Hepatocyte (in vitro differentiated cells): ENCODE results near the gene FBXL7. TPM values are rescaled to one million over a fixed set of nuclear protein-coding genes. Genes with fewer than 3 reads are reported as not detected.

ENCODE experiments used
- DNase-seq: peaks from one replicate; pipeline ENCODE4 v3.0.0-alpha.2; 2016; ENCODE audit warnings: low spot score
- H2AFZ ChIP-seq: fragments of 200-600 bp; sonication (generic); 2 replicates; pipeline ENCODE4 v1.6.0; 2016; ENCODE audit warnings: antibody characterized with exemption, mild to moderate bottlenecking
- H3K27ac ChIP-seq: fragments of 200-600 bp; sonication (generic); 2 replicates; pipeline ENCODE4 v1.5.1; 2016; ENCODE audit warnings: mild to moderate bottlenecking
- H3K27me3 ChIP-seq: fragments of 200-600 bp; sonication (generic); 2 replicates; pipeline ENCODE4 v1.6.1; 2016
- H3K36me3 ChIP-seq: fragments of 200-600 bp; sonication (generic); replicated peaks from 2 replicates; pipeline ENCODE4 v1.5.1; 2016; ENCODE audit warnings: low read depth; ENCODE audit not compliant: insufficient read depth
- H3K4me1 ChIP-seq: fragments of 200-600 bp; sonication (generic); 2 replicates; pipeline ENCODE4 v1.5.1; 2016; ENCODE audit warnings: mild to moderate bottlenecking, moderate library complexity; ENCODE audit not compliant: insufficient read depth
- H3K4me2 ChIP-seq: fragments of 200-600 bp; sonication (generic); 2 replicates; pipeline ENCODE4 v1.6.0; 2016
- H3K4me3 ChIP-seq: fragments of 200-600 bp; sonication (generic); 2 replicates; pipeline ENCODE4 v1.5.1; 2016; ENCODE audit warnings: mild to moderate bottlenecking
- H3K79me2 ChIP-seq: fragments of 200-600 bp; sonication (generic); 2 replicates; pipeline ENCODE4 v1.6.0; 2017; ENCODE audit warnings: mild to moderate bottlenecking
- H3K9me2 ChIP-seq: fragments of 200-600 bp; sonication (generic); replicated peaks from 2 replicates; pipeline ENCODE4 v1.6.0; 2017; ENCODE audit warnings: mild to moderate bottlenecking; ENCODE audit not compliant: insufficient read depth
- H3K9me3 ChIP-seq: fragments of 200-600 bp; sonication (generic); 2 replicates; pipeline ENCODE4 v1.5.1; 2016; ENCODE audit warnings: low read depth, mild to moderate bottlenecking
- H4K20me1 ChIP-seq: fragments of 200-600 bp; sonication (generic); 2 replicates; pipeline ENCODE4 v1.6.0; 2016; ENCODE audit warnings: mild to moderate bottlenecking; ENCODE audit not compliant: insufficient read depth, poor library complexity, severe bottlenecking
- EZH2 ChIP-seq: fragments of 200-600 bp; sonication (generic); IDR thresholded peaks from 2 replicates; pipeline ENCODE4 v1.6.1; 2016; ENCODE audit warnings: antibody characterized with exemption, mild to moderate bottlenecking, borderline replicate concordance
- EZH2phosphoT487 ChIP-seq: fragments of 200-600 bp; sonication (generic); IDR thresholded peaks from one replicate; pipeline ENCODE4 v1.6.1; 2018; ENCODE audit warnings: antibody characterized with exemption, mild to moderate bottlenecking, low read depth, moderate library complexity; ENCODE audit not compliant: unreplicated experiment, severe bottlenecking
- WGBS: methylation state at CpG from one replicate; pipeline ENCODE4 v1.1.6; 2016; ENCODE audit warnings: low lambda C conversion rate; ENCODE audit errors: missing lambda C conversion rate; 5-methylcytosine and 5-hydroxymethylcytosine counted together
- polyA plus RNA-seq: library from polyadenylated mRNA; unstranded; fragments of >200 nt; fragmentation: Nextera tagmentation; extraction: Ambion mirVana; gene quantifications from 2 replicates; pipeline ENCODE4 v1.2.1, GENCODE V29; 2016
- total RNA-seq: library from RNA; depleted of rRNA; stranded (reverse); fragments of >200 nt; gene quantifications from 2 replicates; pipeline ENCODE4 v1.2.3, GENCODE V29; 2014
- TF ChIP-seq, protein P1 (sequence below): fragments of 200-600 bp; sonication (generic); IDR thresholded peaks from 2 replicates; pipeline ENCODE4 v1.5.1; 2016; ENCODE audit warnings: antibody characterized with exemption, mild to moderate bottlenecking; ENCODE audit not compliant: poor library complexity

FBXL7 gene
- total and polyA plus RNA-seq, 2 experiments from 2014 or later = 8.4 to 10.3 TPM

DNA sequence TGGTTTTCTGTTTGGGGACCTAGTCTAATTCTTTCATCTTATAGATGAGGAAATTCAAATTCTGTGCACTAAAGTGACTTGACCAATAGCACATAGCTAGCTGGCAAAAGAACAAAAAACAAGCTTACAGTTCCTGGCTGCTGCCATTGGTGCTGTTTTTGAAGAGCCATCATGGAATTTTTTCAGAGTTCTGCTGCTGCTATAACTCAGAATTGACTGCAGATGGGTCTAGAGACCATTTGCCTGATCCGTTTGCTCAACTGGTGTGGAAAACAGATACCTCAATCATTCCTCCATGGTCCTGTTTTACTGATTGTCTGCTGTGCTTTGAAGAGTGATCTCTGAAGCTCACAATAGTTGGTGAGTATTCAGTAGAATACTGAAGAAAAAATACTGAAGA, 15.2 kb downstream of the FBXL7 start:
- H3K4me1 ChIP-seq = no peaks in the 10 kb centered on the region
- H2AFZ ChIP-seq = no peak overlapping the region
- peaks cover 5% of the 10 kb centered on the region for H4K20me1 ChIP-seq
- H3K4me3 ChIP-seq = no peak overlapping the region
- no peaks in the 10 kb centered on the region for H3K9me3 ChIP-seq
- no peaks in the 10 kb centered on the region for H3K9me2 ChIP-seq
- no peak for TF ChIP-seq EZH2phosphoT487
- TF ChIP-seq, protein P1, sequence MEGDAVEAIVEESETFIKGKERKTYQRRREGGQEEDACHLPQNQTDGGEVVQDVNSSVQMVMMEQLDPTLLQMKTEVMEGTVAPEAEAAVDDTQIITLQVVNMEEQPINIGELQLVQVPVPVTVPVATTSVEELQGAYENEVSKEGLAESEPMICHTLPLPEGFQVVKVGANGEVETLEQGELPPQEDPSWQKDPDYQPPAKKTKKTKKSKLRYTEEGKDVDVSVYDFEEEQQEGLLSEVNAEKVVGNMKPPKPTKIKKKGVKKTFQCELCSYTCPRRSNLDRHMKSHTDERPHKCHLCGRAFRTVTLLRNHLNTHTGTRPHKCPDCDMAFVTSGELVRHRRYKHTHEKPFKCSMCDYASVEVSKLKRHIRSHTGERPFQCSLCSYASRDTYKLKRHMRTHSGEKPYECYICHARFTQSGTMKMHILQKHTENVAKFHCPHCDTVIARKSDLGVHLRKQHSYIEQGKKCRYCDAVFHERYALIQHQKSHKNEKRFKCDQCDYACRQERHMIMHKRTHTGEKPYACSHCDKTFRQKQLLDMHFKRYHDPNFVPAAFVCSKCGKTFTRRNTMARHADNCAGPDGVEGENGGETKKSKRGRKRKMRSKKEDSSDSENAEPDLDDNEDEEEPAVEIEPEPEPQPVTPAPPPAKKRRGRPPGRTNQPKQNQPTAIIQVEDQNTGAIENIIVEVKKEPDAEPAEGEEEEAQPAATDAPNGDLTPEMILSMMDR = peak; percentile 18
- H3K36me3 ChIP-seq = no peaks in the 10 kb centered on the region
- 82% methylated on average over 1 of the region's 1 CpG for WGBS
- peaks cover 51% of the 10 kb centered on the region for H3K79me2 ChIP-seq
- no peaks in the 10 kb centered on the region for H3K27me3 ChIP-seq
- DNase-seq = no peak
- no peak overlapping the region for H3K27ac ChIP-seq
- no peak overlapping the region for H3K4me2 ChIP-seq

DNA sequence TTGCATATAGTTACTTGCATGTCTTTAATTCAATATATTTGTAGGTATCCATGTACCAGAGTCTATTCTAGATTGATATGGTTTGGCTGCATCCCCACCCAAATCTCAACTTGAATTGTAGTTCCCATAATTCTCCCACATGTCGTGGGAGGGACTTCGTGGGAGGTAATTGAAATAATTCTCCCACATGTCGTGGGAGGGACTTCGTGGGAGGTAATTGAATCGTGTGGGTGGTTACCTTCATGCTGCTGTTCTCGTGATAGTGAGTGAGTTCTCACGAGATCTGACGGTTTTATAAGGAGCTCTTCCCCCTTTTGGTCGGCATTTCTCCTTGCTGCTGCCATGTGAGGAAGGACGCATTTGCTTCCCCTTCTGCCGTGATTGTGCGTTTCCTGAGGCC, 16.5 kb downstream of the FBXL7 start:
- WGBS = 95% methylated on average over 12 of the region's 12 CpGs
- H3K79me2 ChIP-seq = peaks cover 47% of the 10 kb centered on the region
- TF ChIP-seq, protein P1 = no peak
- no peak for TF ChIP-seq EZH2

GRCh38 chr5:15518786-15519185, 18.8 kb downstream of the FBXL7 start:
- TF ChIP-seq EZH2phosphoT487 = no peak
- TF ChIP-seq, protein P1 = no peak
- TF ChIP-seq EZH2 = no peak
- WGBS = 96% methylated on average over 9 of the region's 9 CpGs
- H3K36me3 ChIP-seq = no peaks in the 10 kb centered on the region
- H3K79me2 ChIP-seq = peaks cover 41% of the 10 kb centered on the region
- H3K9me3 ChIP-seq = no peaks in the 10 kb centered on the region
- H4K20me1 ChIP-seq = peaks cover under 1% of the 10 kb centered on the region
- no peak overlapping the region for H3K4me3 ChIP-seq
- no peaks in the 10 kb centered on the region for H3K27me3 ChIP-seq
- no peak overlapping the region for H3K4me2 ChIP-seq
- no peaks in the 10 kb centered on the region for H3K4me1 ChIP-seq
- H2AFZ ChIP-seq = no peak overlapping the region
- DNase-seq = no peak
- H3K9me2 ChIP-seq = no peaks in the 10 kb centered on the region
- H3K27ac ChIP-seq = no peak overlapping the region

More for the DNA sequence above, 16.5 kb downstream of the FBXL7 start:
- Histone ChIP-seq H3K36me3 (no peaks in the 10 kb centered on the region), H4K20me1 (peaks cover 2% of the 10 kb centered on the region), H3K27me3 (no peaks in the 10 kb centered on the region), H2AFZ (no peak overlapping the region), H3K9me2 (no peaks in the 10 kb centered on the region), H3K4me1 (no peaks in the 10 kb centered on the region), H3K27ac (no peak overlapping the region), H3K4me2 (no peak overlapping the region), H3K9me3 (no peaks in the 10 kb centered on the region), H3K4me3 (no peak overlapping the region)
- DNase-seq = no peak

- peak overlapping the region; percentile 65 for H3K4me2 ChIP-seq
- no peaks in the 10 kb centered on the region for H3K36me3 ChIP-seq
- no peak for DNase-seq
- H3K4me3 ChIP-seq = no peak overlapping the region
- no peak overlapping the region for H2AFZ ChIP-seq
- no peak for TF ChIP-seq EZH2phosphoT487
- no peak for TF ChIP-seq EZH2
- TF ChIP-seq, protein P1 = no peak
- no peaks in the 10 kb centered on the region for H3K27me3 ChIP-seq
- no peaks in the 10 kb centered on the region for H3K9me3 ChIP-seq
- WGBS = 73% methylated on average over 5 of the region's 5 CpGs
- H3K4me1 ChIP-seq = no peaks in the 10 kb centered on the region
- peaks cover 41% of the 10 kb centered on the region for H3K79me2 ChIP-seq
- H3K9me2 ChIP-seq = no peaks in the 10 kb centered on the region
- H4K20me1 ChIP-seq = no peaks in the 10 kb centered on the region
- peak overlapping the region; percentile 55 for H3K27ac ChIP-seq
Measured at GRCh38 chr5:15520856-15521255, 20.9 kb downstream of the FBXL7 start.
